GM23338 (cell line): ENCODE results near the gene ALDH1A2. TPM values are rescaled to one million over a fixed set of nuclear protein-coding genes. Genes with fewer than 3 reads are reported as not detected.

Source experiments
- ATAC-seq: fragments of 200-7000 bp; cut with Tn5 transposase; 3 replicates; pipeline ENCODE4 v1.9.1; 2020
- DNase-seq: peaks from one replicate; pipeline ENCODE4 v3.0.0-alpha.2; 2015; ENCODE audit warnings: low spot score
- H2AFZ ChIP-seq: fragments of 200-600 bp; sonication (generic); 2 replicates; pipeline ENCODE4 v1.8.0; 2016; ENCODE audit warnings: antibody characterized with exemption, mild to moderate bottlenecking, moderate library complexity
- H3F3A ChIP-seq: fragments of 200-600 bp; sonication (generic); replicated peaks from 2 replicates; pipeline ENCODE4 v1.8.0; 2017; ENCODE audit warnings: antibody characterized with exemption, mixed run types, low read depth
- H3K27ac ChIP-seq: fragments of 200-600 bp; sonication (generic); 2 replicates; pipeline ENCODE4 v1.6.1; 2016; ENCODE audit warnings: low read depth
- H3K27me3 ChIP-seq: fragments of 200-600 bp; sonication (generic); 2 replicates; pipeline ENCODE4 v1.8.0; 2016; ENCODE audit warnings: mild to moderate bottlenecking, mixed run types, moderate library complexity; ENCODE audit not compliant: insufficient read depth
- H3K36me3 ChIP-seq: fragments of 200-600 bp; sonication (generic); 2 replicates; pipeline ENCODE4 v1.8.0; 2016; ENCODE audit warnings: mild to moderate bottlenecking; ENCODE audit not compliant: insufficient read depth
- H3K4me1 ChIP-seq: fragments of 200-600 bp; sonication (generic); 2 replicates; pipeline ENCODE4 v1.8.0; 2016; ENCODE audit warnings: mild to moderate bottlenecking, moderate library complexity; ENCODE audit not compliant: insufficient read depth
- H3K4me2 ChIP-seq: fragments of 200-600 bp; sonication (generic); 2 replicates; pipeline ENCODE4 v1.7.1; 2017; ENCODE audit warnings: mixed run types
- H3K4me3 ChIP-seq: fragments of 200-600 bp; sonication (generic); 2 replicates; pipeline ENCODE4 v1.6.1; 2016; ENCODE audit warnings: mixed run types
- H3K79me2 ChIP-seq: fragments of 200-600 bp; sonication (generic); replicated peaks from 2 replicates; pipeline ENCODE4 v1.8.0; 2017; ENCODE audit warnings: mild to moderate bottlenecking; ENCODE audit not compliant: insufficient read depth
- H3K9me2 ChIP-seq: fragments of 200-600 bp; sonication (generic); 2 replicates; pipeline ENCODE4 v1.8.0; 2017; ENCODE audit not compliant: insufficient read depth
- H4K20me1 ChIP-seq: fragments of 200-600 bp; sonication (generic); replicated peaks from 2 replicates; pipeline ENCODE4 v1.8.0; 2017; ENCODE audit warnings: mild to moderate bottlenecking; ENCODE audit not compliant: insufficient read depth
- H3K27ac Mint-ChIP-seq: 2 replicates; pipeline ENCODE4 v1.8.0; 2020; ENCODE audit warnings: inconsistent platforms, mild to moderate bottlenecking, moderate library complexity, mixed read lengths
- H3K27me3 Mint-ChIP-seq: 3 replicates; pipeline ENCODE4 v1.8.0; 2022; ENCODE audit warnings: low read depth, mild to moderate bottlenecking, moderate library complexity, mixed read lengths, inconsistent platforms; ENCODE audit not compliant: insufficient read depth, poor library complexity
- H3K36me3 Mint-ChIP-seq: 3 replicates; pipeline ENCODE4 v1.8.0; 2021; ENCODE audit warnings: low read depth, mild to moderate bottlenecking, inconsistent platforms, moderate library complexity, mixed read lengths
- H3K4me1 Mint-ChIP-seq: 3 replicates; pipeline ENCODE4 v1.8.0; 2020; ENCODE audit warnings: mild to moderate bottlenecking, inconsistent platforms, mixed read lengths
- H3K4me3 Mint-ChIP-seq: 3 replicates; pipeline ENCODE4 v1.8.0; 2021; ENCODE audit warnings: moderate library complexity, mild to moderate bottlenecking, inconsistent platforms, mixed read lengths
- H3K9me3 Mint-ChIP-seq: 3 replicates; pipeline ENCODE4 v1.8.0; 2020; ENCODE audit warnings: moderate library complexity, mild to moderate bottlenecking, inconsistent platforms, mixed read lengths
- EZH2phosphoT487 ChIP-seq: fragments of 200-600 bp; sonication (generic); IDR thresholded peaks from one replicate; pipeline ENCODE4 v1.8.1; 2018; ENCODE audit warnings: antibody characterized with exemption; ENCODE audit not compliant: unreplicated experiment
- NANOG ChIP-seq: IDR thresholded peaks from 2 replicates; pipeline ENCODE4 v1.6.1; 2016; ENCODE audit warnings: antibody characterized with exemption, borderline replicate concordance
- POLR2AphosphoS5 ChIP-seq: IDR thresholded peaks from 2 replicates; pipeline ENCODE4 v1.6.1; 2016; ENCODE audit warnings: antibody characterized with exemption, low read depth
- STAT1 ChIP-seq: IDR thresholded peaks from one replicate; pipeline ENCODE4 v1.6.1; 2016; ENCODE audit warnings: antibody characterized with exemption; ENCODE audit not compliant: unreplicated experiment
- ZNF114 ChIP-seq: fragments of 250-450 bp; sonication (Bioruptor Pico); IDR thresholded peaks from 2 replicates; pipeline ENCODE4 v1.5.0; 2020; ENCODE audit warnings: mild to moderate bottlenecking, moderate library complexity
- ZNF331 ChIP-seq: fragments of 250-450 bp; sonication (Bioruptor Pico); IDR thresholded peaks from 2 replicates; pipeline ENCODE4 v1.5.0; 2020; ENCODE audit warnings: low read depth, mild to moderate bottlenecking, moderate library complexity
- polyA plus RNA-seq: library from polyadenylated mRNA; unstranded; fragments of >200 nt; fragmentation: Nextera tagmentation; extraction: Ambion mirVana; gene quantifications from 2 replicates; pipeline ENCODE4 v1.2.1, GENCODE V29; 2016
- total RNA-seq: library from RNA; depleted of rRNA; stranded (reverse); fragments of >200 nt; shearing (Covaris generic); gene quantifications from 2 replicates; pipeline ENCODE4 v1.2.3, GENCODE V29; 2014
- TF ChIP-seq, protein P1 (sequence below): IDR thresholded peaks from 2 replicates; pipeline ENCODE4 v1.6.1; 2016; ENCODE audit warnings: antibody characterized with exemption
- TF ChIP-seq, protein P2 (sequence below), 2 experiments: fragments of 200-600 bp in 1 of 2; sonication (generic) in 1 of 2; conservative IDR thresholded peaks; 2 replicates each; pipeline versions ENCODE4 v1.5.1 to v1.6.1; 2016 to 2017; ENCODE audit warnings: antibody characterized with exemption in 2 of 2, low read depth in 2 of 2, mild to moderate bottlenecking in 2 of 2, moderate library complexity in 1 of 2
- TF ChIP-seq, protein P3 (sequence below): fragments of 250-450 bp; sonication (Bioruptor Pico); IDR thresholded peaks from 2 replicates; pipeline ENCODE4 v1.5.0; 2020; ENCODE audit warnings: mild to moderate bottlenecking, moderate library complexity
- TF ChIP-seq, protein P4 (sequence below): IDR thresholded peaks from one replicate; pipeline ENCODE4 v1.6.1; 2018; ENCODE audit warnings: antibody characterized with exemption; ENCODE audit not compliant: unreplicated experiment

The ALDH1A2 gene
- total and polyA plus RNA-seq, 2 experiments from 2014 or later: 0.80 TPM; not detected in 1

DNA sequence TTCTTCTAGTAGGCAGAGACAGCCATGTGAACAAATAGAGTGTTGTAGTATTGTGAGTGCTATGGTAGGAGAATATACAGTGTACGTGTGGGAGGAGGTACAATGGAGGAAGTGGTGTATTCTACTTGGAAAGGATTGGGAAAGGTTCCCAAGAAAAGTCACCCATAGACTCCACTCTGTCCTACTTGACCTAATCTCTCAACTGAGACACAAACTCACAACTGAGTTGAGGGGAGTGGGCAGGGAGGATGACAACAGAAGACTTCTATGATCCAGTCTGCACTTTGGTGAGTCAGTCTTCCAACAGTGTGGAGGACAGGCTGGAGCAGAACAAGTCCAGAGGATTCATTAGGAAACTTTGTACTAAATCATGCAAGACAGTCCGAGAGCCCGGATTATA, 43.9 kb upstream of the ALDH1A2 start (continued):
- TF ChIP-seq, protein P1, sequence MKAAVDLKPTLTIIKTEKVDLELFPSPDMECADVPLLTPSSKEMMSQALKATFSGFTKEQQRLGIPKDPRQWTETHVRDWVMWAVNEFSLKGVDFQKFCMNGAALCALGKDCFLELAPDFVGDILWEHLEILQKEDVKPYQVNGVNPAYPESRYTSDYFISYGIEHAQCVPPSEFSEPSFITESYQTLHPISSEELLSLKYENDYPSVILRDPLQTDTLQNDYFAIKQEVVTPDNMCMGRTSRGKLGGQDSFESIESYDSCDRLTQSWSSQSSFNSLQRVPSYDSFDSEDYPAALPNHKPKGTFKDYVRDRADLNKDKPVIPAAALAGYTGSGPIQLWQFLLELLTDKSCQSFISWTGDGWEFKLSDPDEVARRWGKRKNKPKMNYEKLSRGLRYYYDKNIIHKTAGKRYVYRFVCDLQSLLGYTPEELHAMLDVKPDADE: no peak
- no peak for TF ChIP-seq STAT1
- TF ChIP-seq ZNF331 (CRISPR knock-in tag): no peak
- no peak for TF ChIP-seq EZH2phosphoT487
- TF ChIP-seq POLR2AphosphoS5: no peak
- TF ChIP-seq, protein P2, sequence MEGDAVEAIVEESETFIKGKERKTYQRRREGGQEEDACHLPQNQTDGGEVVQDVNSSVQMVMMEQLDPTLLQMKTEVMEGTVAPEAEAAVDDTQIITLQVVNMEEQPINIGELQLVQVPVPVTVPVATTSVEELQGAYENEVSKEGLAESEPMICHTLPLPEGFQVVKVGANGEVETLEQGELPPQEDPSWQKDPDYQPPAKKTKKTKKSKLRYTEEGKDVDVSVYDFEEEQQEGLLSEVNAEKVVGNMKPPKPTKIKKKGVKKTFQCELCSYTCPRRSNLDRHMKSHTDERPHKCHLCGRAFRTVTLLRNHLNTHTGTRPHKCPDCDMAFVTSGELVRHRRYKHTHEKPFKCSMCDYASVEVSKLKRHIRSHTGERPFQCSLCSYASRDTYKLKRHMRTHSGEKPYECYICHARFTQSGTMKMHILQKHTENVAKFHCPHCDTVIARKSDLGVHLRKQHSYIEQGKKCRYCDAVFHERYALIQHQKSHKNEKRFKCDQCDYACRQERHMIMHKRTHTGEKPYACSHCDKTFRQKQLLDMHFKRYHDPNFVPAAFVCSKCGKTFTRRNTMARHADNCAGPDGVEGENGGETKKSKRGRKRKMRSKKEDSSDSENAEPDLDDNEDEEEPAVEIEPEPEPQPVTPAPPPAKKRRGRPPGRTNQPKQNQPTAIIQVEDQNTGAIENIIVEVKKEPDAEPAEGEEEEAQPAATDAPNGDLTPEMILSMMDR (conservative IDR thresholded peaks at IDR 0.05; ENCODE audit: low read depth in 2 of 2): no peak
- no peak for TF ChIP-seq ZNF114 (CRISPR knock-in tag)

DNA sequence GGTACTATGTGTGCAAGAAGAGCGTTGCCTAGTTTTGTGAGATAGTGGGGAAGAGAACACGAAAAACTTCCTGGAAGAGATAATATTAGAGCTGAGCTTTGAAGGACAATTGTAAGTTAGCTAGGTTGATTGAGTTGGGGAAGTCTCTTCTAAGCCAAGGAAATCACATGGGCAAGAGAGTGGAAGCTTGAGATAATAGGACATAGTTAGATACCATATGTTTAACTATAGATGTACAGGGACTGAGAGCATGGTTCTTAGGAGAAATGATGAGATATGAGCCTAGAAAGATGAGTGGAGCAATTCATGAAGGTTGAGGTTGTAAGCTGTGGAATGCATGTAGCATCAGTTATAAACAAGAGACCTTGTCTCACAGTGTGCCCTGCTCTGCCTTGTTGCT, 42.6 kb upstream of the ALDH1A2 start:
- DNase-seq (no peak), ATAC-seq (no peak)
- Histone ChIP-seq H4K20me1 (no peaks in the 10 kb centered on the region), H3K36me3 (no peaks in the 10 kb centered on the region), H3F3A (no peaks in the 10 kb centered on the region), H3K27me3 (no peaks in the 10 kb centered on the region), H3K4me3 (no peak overlapping the region), H3K9me2 (peaks cover 13% of the 10 kb centered on the region; the same call in 1 of the 2 replicates), H3K4me1 (no peaks in the 10 kb centered on the region), H3K27ac (no peak overlapping the region), H2AFZ (no peak overlapping the region), H3K4me2 (no peak overlapping the region), H3K79me2 (no peaks in the 10 kb centered on the region)
- H3K4me1 Mint-ChIP-seq: peaks cover 6% of the 10 kb centered on the region
- peaks cover under 1% of the 10 kb centered on the region for H3K27me3 Mint-ChIP-seq
- no peak overlapping the region for H3K4me3 Mint-ChIP-seq
- H3K9me3 Mint-ChIP-seq: no peaks in the 10 kb centered on the region
- H3K36me3 Mint-ChIP-seq: no peaks in the 10 kb centered on the region
- H3K27ac Mint-ChIP-seq: no peak overlapping the region
- TF ChIP-seq EZH2phosphoT487 (no peak), NANOG (no peak), ZNF114 (CRISPR knock-in tag) (no peak)
- TF ChIP-seq, protein P3, sequence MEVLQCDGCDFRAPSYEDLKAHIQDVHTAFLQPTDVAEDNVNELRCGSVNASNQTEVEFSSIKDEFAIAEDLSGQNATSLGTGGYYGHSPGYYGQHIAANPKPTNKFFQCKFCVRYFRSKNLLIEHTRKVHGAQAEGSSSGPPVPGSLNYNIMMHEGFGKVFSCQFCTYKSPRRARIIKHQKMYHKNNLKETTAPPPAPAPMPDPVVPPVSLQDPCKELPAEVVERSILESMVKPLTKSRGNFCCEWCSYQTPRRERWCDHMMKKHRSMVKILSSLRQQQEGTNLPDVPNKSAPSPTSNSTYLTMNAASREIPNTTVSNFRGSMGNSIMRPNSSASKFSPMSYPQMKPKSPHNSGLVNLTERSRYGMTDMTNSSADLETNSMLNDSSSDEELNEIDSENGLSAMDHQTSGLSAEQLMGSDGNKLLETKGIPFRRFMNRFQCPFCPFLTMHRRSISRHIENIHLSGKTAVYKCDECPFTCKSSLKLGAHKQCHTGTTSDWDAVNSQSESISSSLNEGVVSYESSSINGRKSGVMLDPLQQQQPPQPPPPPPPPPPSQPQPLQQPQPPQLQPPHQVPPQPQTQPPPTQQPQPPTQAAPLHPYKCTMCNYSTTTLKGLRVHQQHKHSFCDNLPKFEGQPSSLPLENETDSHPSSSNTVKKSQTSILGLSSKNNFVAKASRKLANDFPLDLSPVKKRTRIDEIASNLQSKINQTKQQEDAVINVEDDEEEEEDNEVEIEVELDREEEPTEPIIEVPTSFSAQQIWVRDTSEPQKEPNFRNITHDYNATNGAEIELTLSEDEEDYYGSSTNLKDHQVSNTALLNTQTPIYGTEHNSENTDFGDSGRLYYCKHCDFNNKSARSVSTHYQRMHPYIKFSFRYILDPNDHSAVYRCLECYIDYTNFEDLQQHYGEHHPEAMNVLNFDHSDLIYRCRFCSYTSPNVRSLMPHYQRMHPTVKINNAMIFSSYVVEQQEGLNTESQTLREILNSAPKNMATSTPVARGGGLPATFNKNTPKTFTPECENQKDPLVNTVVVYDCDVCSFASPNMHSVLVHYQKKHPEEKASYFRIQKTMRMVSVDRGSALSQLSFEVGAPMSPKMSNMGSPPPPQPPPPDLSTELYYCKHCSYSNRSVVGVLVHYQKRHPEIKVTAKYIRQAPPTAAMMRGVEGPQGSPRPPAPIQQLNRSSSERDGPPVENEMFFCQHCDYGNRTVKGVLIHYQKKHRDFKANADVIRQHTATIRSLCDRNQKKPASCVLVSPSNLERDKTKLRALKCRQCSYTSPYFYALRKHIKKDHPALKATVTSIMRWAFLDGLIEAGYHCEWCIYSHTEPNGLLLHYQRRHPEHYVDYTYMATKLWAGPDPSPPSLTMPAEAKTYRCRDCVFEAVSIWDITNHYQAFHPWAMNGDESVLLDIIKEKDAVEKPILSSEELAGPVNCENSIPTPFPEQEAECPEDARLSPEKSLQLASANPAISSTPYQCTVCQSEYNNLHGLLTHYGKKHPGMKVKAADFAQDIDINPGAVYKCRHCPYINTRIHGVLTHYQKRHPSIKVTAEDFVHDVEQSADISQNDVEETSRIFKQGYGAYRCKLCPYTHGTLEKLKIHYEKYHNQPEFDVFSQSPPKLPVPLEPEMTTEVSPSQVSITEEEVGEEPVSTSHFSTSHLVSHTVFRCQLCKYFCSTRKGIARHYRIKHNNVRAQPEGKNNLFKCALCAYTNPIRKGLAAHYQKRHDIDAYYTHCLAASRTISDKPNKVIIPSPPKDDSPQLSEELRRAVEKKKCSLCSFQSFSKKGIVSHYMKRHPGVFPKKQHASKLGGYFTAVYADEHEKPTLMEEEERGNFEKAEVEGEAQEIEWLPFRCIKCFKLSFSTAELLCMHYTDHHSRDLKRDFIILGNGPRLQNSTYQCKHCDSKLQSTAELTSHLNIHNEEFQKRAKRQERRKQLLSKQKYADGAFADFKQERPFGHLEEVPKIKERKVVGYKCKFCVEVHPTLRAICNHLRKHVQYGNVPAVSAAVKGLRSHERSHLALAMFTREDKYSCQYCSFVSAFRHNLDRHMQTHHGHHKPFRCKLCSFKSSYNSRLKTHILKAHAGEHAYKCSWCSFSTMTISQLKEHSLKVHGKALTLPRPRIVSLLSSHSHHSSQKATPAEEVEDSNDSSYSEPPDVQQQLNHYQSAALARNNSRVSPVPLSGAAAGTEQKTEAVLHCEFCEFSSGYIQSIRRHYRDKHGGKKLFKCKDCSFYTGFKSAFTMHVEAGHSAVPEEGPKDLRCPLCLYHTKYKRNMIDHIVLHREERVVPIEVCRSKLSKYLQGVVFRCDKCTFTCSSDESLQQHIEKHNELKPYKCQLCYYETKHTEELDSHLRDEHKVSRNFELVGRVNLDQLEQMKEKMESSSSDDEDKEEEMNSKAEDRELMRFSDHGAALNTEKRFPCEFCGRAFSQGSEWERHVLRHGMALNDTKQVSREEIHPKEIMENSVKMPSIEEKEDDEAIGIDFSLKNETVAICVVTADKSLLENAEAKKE (CRISPR knock-in tag): no peak
- TF ChIP-seq, protein P4, sequence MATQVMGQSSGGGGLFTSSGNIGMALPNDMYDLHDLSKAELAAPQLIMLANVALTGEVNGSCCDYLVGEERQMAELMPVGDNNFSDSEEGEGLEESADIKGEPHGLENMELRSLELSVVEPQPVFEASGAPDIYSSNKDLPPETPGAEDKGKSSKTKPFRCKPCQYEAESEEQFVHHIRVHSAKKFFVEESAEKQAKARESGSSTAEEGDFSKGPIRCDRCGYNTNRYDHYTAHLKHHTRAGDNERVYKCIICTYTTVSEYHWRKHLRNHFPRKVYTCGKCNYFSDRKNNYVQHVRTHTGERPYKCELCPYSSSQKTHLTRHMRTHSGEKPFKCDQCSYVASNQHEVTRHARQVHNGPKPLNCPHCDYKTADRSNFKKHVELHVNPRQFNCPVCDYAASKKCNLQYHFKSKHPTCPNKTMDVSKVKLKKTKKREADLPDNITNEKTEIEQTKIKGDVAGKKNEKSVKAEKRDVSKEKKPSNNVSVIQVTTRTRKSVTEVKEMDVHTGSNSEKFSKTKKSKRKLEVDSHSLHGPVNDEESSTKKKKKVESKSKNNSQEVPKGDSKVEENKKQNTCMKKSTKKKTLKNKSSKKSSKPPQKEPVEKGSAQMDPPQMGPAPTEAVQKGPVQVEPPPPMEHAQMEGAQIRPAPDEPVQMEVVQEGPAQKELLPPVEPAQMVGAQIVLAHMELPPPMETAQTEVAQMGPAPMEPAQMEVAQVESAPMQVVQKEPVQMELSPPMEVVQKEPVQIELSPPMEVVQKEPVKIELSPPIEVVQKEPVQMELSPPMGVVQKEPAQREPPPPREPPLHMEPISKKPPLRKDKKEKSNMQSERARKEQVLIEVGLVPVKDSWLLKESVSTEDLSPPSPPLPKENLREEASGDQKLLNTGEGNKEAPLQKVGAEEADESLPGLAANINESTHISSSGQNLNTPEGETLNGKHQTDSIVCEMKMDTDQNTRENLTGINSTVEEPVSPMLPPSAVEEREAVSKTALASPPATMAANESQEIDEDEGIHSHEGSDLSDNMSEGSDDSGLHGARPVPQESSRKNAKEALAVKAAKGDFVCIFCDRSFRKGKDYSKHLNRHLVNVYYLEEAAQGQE: no peak
- TF ChIP-seq, protein P1: no peak
